Kidney capillary endothelial cell (primary cell): ENCODE measurements around the gene SLC24A3.

ENCODE experiments used
- DNase-seq: peaks from one replicate; pipeline ENCODE4 v3.0.0-alpha.2; 2018; ENCODE audit warnings: low spot score

SLC24A3 gene

DNA sequence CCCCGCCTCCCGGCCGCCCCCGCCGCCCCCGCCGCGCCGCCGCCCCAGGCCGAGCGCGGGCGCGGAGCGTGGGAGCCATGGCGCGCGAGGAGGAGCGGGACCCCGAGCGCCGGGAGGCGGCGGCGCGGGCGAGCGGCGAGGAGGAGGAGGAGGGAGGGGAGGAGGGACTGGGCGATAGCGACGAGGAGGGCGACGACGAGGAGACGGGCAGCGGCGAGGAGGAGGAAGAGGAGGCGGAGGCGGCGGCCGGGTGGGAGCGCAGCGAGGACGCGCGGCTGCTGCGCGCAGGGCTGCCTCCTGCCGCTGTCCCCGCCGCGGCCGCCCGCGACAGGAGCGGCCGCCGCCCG is at the start of gene SLC24A3:
TSS of gene SLC24A3 (plus strand) at position 174 of the 347 bp plus-strand sequence.
- no peak for DNase-seq

DNA sequence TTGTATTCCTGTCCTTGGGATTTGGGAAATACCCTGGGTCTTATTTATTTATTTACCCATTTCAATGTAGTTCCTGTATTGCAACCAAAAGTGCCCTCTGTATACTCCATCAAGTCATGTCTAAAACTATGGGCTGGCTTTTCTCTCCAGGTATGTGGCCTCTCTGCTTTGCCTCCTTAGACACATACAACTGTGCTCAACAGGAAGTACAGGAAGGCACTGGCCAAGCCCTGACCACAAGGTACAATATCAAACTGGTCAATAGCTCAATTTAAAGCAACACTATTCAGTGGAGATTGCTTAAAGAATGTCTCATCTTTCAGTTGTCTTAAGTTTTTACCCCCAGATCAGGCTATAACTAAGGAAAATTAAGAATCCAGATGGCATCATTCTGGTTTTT is 42.3 kb upstream of the SLC24A3 start:
- DNase-seq = no peak

DNA sequence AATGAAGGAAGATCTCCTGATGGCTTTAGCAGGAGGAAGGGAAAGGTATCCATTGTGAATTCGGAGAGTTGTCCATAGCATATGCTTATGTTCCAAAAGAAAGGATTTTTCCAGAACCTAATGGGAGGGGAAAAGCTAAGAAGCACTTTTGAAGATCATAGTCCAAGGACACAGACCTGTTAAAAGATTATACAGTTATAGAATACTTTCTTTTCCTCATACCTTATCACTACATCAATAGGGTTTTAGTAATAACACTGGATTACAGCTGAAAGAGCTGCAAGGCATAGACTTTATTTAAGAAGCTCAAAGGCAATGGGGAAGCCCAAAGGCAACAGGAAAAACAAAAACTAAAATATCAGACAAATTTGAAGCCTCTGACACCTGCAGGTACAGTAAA is 39.8 kb upstream of the SLC24A3 start:
- no peak for DNase-seq

DNA sequence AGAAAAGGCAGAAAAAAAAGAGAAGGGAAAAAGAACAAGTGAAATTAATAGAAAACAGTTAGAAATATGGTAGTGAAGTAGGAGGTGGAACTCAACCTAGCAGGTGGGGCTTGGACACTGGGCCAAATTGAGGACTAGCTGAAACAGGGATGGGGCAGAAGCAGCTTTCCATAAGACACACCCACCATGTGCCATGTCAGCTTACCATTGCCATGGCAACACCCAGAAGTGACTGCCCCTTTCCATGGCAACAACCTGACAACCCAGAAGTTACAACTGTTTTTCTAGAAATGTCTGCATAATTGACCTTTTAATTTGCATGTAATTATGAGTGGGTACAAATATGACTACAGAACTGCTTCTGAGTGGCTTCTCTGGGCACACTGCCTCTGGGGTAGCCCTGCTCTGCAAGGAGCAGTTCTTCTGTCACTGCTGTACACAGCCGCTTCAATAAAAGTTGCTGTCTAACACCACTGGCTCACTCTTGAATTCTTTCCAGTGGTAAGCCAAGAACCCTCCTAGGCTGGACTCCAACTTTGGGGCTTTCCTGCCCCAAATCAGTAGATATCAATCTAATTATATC is 35.9 kb upstream of the SLC24A3 start:
- DNase-seq = no peak

DNA sequence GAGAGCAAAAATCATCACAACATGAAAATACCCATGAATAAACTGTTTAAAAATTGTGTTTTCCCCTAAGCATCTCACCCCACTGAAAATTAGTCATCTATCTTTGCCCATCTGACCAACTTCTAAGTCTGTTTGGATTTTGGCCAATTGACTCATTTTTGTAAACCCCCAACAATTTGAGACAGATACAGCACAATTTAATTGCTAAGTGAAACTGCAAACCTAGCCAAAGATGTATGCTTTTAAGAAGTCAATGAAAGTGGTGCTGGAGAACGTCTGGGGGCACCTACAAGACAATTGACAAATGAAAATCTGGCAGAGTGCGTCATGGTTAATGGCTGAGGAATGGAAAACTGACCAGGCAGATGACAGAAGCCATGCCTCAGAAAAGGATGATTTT is 30.9 kb upstream of the SLC24A3 start:
- no peak for DNase-seq

DNA sequence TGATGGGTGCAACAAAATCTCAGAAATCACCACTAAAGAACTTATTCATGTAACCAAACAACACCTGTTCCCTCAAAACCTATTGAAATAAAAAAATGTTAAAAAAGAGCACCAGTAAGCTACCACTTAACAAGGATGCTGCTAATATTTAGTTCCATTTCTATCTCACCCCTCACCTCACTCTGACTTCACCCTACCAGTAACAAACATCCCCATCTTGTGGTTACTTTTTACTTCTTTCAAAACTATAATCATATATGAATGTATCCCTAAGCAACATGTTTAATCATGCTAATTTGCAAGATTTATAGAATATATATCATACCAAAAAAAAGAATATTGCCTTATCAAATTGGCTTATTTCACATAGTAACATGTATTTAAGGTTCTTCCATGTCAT is 27.4 kb upstream of the SLC24A3 start:
- no peak for DNase-seq

DNA sequence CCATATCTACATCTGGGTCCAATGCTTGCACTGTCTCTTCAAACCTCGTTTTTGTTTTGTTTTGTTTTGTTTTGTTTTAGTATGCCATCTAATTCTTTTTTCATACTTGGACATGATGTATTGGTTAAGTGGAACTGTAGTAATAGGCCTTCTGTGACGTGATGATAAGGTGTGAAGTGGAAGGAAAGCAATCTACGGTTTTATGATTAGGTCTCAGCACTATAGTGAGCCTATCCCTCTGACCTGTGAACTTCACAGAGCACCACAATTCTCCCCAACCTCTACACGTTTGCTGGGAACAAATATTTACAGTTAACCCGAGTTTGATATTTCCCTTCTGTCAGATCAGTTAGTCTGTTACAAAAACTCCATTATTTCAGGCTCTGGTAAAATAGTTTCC is 19.1 kb upstream of the SLC24A3 start:
- no peak for DNase-seq

DNA sequence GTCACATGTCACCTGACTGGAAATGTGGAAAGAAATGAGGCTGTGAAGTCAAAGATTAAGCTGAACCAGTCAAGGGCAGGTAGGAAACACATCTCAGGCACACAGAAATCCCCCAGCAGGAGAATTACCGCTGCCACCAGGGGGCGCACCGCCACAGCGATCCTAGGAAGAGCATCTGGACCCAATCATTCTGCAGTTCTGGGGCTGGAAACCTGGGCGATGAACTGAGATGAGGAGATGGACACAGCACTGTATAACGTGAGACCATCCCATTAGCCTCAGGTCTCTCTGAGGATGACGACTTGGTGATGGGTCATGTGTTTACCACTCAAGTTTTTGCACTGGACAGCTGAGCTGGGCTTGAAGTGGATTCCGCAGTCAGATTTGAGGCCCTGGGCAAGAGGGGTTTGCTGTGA is 6.5 kb upstream of the SLC24A3 start:
- peak; percentile 40 for DNase-seq

DNA sequence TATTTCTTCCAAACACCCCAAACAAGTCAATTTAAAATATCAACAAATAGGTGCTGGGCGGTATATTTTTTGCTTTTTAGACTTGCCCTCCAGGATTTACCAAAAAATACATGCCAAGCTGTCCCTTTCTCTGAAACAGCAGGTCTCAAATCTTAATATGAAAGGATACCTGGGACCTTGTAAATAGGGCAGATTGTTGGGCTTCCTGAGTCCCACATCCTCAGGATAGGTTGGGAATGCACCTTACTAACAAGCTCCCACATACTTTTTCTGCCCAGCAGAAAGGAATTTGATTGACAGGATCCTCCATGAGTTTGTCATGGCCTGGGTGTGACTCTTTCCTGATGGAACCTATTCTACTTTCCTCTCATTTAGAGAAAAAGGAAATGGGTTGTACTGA is 4.9 kb upstream of the SLC24A3 start:
- no peak for DNase-seq

DNA sequence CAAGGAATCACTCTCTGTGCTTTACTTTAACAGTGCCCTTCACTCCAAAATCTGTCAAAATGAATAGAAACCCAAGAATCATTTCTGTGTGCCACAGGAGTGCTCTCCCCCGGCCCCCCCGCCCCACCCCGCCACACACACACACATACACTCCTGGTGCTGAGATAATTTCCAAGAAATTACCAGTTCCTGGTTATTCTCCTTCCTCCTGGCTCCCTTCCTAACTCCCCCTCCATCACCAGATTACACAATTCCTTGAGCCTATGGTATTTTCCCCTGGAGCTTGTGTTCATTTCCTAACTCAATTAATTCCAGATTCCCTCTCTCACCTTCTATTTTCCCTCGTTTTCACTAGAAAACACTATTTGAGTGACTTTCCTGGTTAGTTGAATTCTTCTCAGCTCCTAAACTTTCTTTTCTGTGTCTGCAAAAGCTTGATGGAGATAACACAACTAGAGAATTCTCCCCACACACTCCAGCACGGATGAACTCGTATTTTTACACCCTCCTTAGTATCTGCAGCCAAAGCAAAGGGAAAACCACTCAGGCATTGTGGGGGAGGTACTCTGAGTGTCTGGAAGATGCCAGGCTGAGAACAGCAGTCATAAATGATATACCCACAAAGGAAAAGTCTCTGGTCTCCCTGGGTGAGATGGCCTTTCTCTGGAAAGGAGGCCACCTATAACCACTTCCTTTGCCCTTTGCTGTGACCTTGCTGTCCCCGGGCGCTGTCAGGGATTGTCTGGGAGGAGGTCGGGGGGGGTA is 1.9 kb upstream of the SLC24A3 start:
- DNase-seq = no peak

DNA sequence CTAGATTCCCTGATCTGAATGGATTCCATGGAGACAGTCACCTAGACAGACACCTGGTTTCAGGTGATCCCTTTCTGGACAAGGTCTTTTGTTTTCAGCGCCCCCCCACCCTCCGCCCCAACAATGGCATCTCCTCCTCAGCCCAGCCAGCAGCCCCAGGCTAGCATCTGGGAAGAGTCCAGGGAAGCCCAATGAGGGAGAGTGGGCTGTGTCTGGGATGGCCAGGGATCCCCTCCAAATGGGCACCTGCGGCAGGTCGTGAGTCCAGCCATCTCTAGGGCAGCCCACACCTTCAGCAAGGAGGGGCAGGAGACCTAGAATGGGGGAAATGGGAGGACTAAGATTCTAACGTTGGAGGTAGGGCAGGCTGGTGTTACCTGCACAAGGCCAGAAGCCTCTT is 1.2 kb upstream of the SLC24A3 start:
- DNase-seq = no peak

DNA sequence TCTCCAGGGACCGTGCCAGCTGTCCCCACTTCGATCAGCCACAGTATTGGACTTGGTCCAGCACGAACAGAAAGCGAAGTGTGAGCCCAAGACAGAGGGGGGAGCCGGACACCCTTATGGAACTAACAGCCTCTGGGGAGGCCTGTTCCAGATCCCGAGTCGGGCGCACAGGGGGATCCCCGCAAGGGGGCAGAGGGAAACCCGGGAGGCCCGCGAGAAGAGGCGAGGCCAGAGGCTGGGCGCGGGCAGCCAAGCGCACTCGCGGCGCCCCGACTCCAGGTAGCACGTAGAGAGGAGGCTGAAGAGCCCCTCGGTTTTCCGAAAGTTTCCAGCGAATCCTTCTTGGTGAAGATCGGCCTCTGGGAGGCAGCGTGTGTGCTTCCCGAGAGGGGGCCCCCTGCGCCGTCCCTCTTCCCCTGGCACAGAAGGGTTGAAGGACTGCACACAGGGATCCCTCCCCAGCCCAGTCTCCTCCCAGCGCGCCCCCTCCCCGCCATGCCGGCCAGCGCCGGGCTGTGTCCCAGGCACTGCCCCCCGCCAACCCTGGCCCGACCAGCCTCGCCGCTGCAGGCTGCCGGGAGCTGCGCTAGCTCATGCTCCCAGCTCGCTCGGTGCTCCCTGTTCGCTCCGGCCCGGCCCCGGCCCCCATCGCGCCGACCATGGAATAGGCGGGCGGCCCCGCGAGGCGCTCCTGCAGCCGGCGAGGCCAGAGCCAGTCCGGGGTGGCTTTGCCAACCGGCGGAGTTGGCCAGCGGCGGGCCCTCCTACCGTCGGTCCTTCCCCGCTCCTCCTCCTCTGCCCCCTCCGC is 577 bp upstream of the SLC24A3 start:
- DNase-seq = no peak

DNA sequence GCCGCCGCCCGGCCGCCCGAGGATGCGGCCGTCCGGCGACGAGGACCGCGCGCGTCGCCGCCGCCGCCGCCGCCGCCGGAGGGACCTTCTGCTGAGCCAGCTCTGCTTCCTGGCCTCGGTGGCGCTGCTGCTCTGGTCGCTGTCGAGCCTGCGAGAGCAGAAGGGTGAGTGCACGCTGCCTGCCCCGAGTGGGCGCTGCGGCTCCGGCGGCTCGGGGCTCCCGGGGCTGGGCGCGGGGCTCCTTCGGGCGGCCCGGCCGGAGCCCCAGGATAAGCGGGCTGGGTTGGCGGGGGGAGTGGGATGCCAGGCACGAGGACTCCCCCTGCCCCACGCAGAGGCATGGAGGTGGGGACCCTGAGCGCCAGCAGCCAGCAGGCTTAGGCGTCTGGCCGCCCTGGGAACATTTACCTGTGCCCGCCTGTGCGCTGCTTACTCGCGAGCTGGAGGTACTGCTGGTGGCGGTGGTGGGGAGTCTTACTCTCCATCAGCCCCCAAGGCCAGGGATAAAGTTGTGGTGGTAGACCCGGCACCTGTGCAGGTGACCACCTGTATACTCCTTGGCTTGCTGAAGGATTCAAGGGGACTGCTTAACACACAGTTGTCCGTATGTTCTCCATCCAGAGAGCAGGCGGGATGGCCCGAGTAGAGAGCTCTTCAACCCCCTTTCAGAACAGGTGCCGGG is 520 bp downstream of the SLC24A3 start:
- peak; percentile 17 for DNase-seq

DNA sequence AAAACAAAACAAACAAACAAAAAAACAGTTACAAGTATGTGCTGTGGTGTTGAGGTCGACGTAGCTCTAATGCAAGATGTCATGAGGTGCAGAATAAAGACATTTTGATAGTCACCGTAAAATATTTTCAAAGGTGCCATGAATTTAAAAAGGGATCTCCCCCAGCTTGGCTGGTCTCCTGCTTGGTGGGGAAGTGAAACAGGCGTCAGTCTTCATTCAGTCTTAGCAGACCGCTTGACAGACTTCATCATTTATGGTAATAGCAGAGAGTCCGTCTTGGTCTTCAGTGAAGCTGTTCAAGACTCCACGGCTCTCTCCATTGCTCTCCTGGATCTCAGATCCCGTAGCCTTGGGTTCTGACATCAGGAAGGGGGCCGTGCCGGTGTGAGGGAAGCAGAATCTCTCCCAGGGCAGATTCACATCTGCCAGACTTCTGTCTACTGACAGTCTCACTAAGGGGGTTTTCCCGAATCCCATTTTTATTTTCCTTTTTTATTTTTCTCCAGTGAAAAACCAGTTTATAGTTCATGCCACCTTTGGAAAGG is 1.6 kb downstream of the SLC24A3 start:
- DNase-seq = no peak

DNA sequence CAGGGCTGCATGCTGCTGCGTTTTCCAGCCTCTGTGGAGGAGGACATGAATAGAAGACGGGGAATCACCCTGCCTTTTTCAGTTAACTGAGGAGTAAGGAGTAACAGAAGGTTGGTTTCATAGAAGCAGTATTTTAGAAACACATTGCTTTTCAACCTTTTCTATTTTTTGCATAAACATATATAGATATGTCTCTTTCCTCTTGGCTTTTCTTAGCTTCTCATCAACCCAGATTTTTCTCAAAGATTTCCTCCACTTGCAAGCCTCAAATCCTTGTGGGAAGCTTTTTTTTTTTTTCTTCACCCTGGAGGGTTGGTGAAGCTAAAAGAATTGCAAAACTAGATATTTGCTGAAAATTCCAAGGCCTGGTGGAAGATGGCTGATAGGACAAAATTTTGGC is 6.0 kb downstream of the SLC24A3 start:
- no peak for DNase-seq

DNA sequence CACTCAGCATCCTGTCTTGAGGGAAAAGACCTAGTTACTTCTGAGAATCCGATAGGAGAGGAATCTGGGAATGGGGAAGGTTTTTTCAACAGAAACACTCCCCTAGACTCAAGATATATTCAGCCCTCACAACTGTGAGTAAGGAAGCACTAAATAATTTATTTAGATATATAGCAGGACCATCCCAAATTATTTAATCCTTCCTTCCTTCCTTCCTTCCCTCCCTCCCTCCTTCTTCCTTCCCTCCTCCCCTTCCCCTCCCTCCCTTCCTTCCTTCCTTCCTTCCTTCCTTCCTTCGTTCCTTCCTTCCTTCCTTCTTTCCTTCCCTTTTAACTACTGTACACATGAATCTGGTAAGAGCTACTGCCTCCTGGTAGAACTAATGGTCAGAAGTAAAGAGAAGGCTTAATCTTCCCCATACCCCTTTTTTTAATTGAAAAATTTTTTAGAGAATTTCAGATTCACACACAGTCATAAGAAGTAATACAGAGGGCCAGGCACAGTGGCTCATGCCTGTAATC is 10.1 kb downstream of the SLC24A3 start:
- no peak for DNase-seq

DNA sequence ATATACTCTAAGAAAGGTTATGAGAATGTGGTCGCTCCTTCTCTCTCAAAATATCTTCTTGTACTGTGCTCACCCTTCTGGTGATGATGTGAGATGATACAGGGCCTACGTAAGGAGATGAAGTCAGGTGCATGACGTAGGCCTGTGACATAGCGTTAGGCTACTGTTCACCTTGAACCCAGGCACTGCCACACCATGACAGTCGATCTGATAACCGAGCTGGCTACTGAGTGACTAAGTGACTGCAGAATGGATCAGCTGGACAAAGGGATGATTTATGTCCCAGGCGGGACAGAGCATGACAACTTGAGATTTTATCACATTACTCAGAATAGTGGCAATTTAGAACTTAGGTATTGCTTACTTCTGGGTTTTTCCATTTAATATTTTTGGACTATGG is 11.2 kb downstream of the SLC24A3 start:
- no peak for DNase-seq

DNA sequence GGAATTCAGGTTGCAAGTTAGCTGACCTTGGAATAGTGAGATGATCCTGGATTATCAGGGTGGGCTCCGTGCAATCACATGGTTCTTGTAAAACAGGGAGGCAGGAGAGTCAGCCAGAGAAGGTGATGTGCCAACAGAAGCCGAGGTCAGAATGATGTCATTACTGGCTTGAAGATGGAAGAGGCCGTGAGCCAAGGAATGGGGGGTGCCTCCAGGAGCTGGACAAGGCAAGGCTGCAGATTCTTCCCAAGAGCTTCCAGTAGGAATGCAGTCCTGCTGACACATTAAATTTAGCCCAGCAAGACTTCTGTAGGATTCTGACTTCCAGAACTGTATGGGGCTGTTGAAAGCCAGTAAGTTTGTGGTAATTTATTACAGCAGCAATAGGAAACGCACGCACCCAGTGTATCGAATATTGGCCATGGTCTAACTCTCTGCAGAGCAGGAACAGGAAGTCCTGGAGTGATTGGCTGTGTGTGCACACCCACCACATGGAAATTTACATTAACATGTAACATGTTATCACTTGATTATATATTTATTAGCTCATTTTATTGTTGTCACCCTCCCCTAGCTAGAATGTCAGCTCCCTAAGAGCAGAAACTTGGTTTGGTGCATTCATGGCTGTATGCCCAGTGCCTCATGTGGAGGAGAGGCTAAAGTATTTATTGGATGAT is 19.1 kb downstream of the SLC24A3 start:
- no peak for DNase-seq

DNA sequence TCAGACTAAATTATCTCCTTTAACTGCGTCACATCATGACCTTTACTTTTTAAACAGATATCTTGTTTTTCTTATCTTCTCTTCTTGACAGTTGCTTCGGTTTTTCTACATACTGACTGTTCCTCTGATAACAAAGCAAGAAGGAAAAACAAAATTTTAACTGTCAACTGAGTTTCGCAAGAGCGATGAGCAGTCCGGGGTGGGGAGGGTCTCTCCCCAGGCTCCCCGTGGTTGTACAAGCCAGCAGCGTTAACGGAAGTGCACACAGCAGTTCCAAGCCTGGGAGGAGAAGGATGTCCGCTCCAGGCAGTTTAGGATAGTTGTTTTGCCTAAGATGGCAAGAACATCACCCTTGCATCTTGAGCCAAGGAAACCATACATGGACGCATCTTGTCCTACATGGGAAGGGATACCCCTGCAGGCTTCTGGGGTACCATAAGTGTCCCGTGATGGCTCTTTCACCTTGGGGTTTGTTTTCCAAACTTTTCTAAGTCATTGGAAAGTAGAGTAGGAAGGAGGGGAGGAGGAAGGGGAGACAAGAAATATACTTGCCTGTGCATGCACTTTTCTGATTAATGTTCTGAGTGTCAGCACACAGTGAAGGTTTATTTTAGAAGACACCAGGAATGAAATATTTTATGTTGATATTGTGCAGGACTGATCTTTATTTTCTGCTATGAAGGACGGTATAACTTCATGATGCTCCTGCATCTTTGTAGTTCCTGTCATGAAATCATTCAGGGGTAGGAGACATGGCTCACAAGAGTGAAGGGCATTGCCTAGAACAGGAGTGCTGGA is 20.8 kb downstream of the SLC24A3 start:
- no peak for DNase-seq

DNA sequence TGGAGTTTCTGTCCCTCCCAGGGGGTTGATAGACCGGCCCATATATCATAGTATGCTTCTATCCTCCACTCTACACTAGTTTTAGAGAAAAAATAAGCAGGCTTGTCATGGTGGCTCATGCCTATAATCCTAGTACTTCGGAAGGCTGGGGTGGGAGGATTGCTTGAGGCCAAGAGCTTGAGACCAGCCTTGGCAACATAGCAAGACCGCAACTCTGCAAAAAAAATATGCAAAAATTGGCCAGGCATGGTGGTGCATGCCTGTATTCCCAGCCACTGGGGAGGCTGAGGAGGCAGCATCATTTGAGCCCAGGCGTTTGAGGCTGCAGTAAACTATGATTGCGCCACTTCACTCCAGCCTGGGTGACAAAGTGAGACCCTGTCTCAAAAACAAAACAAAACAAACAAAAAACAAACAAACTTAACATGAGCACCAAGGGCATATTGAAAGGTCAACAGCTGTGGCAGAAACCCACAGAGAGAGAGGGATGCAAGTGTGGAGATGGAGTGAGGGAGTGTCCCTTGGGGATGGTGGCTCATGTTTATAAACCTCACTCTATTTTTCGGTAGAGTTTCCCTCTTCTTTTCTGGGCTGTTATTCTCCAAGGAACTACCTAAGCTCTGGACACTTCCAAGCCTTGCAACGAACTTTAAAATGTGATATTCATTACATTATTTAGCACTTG is 24.1 kb downstream of the SLC24A3 start:
- no peak for DNase-seq
